NT2/D1 (cell line): ENCODE measurements around the gene MCHR1.

Experiments
- DNase-seq: peaks from one replicate; pipeline ENCODE4 v3.0.0-alpha.2; 2011; ENCODE audit warnings: low read depth, low spot score
- H3K27me3 ChIP-seq: 2 replicates; pipeline ENCODE4 v1.6.0; 2011; ENCODE audit warnings: mild to moderate bottlenecking; ENCODE audit not compliant: insufficient read length, insufficient read depth
- H3K36me3 ChIP-seq: 2 replicates; pipeline ENCODE4 v1.6.1; 2011; ENCODE audit warnings: mild to moderate bottlenecking, low read length, mixed read lengths; ENCODE audit not compliant: insufficient read depth, insufficient read length
- H3K4me1 ChIP-seq: 2 replicates; pipeline ENCODE4 v1.5.1; 2011; ENCODE audit not compliant: insufficient read depth, insufficient read length
- H3K4me3 ChIP-seq: 2 replicates; pipeline ENCODE4 v1.5.1; 2011; ENCODE audit warnings: low read depth; ENCODE audit not compliant: insufficient read length
- H3K9ac ChIP-seq: 2 replicates; pipeline ENCODE4 v1.6.0; 2011; ENCODE audit warnings: low read depth; ENCODE audit not compliant: insufficient read length
- H3K9me3 ChIP-seq: 2 replicates; pipeline ENCODE4 v1.5.1; 2011; ENCODE audit warnings: mild to moderate bottlenecking, low read length; ENCODE audit not compliant: insufficient read depth
- SUZ12 ChIP-seq: IDR thresholded peaks from 2 replicates; pipeline ENCODE4 v1.6.1; 2011; ENCODE audit not compliant: insufficient read length, insufficient read depth; ENCODE audit errors: extremely low read depth
- YY1 ChIP-seq: IDR thresholded peaks from 2 replicates; pipeline ENCODE4 v1.6.1; 2011; ENCODE audit not compliant: insufficient read length, insufficient read depth
- ZNF274 ChIP-seq: IDR thresholded peaks from 2 replicates; pipeline ENCODE4 v1.6.1; 2011; ENCODE audit warnings: mild to moderate bottlenecking, low read depth, low read length

Gene MCHR1, protein sequence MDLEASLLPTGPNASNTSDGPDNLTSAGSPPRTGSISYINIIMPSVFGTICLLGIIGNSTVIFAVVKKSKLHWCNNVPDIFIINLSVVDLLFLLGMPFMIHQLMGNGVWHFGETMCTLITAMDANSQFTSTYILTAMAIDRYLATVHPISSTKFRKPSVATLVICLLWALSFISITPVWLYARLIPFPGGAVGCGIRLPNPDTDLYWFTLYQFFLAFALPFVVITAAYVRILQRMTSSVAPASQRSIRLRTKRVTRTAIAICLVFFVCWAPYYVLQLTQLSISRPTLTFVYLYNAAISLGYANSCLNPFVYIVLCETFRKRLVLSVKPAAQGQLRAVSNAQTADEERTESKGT

DNA sequence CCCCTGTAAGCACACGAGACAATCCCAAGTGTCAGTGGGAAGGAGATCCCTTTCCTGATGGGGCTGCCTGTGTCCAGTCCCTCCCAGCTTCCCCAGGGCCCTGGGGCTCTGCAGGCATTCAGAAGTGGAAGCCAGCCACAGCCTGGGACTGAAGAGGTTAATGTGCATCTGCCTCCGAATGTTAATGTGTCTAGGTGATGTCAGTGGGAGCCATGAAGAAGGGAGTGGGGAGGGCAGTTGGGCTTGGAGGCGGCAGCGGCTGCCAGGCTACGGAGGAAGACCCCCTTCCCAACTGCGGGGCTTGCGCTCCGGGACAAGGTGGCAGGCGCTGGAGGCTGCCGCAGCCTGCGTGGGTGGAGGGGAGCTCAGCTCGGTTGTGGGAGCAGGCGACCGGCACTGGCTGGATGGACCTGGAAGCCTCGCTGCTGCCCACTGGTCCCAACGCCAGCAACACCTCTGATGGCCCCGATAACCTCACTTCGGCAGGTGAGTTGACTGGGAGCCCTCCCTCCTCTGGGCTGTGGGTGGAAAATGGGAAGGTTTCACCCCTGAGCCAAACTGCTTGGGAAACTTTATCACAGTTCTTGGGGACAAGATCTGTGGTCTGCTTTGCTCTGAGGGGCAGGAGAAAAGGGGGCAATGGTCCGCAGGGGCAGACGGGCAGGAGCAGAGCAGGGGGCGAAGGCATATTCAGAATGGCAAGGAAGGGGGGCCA lies at the start of gene MCHR1:
Gene MCHR1, plus strand, starts transcription at position 236 of the 715 bp plus-strand sequence. Its CDS starts 169 bp downstream, at position 405.
- TF ChIP-seq YY1 (no peak), SUZ12 (no peak), ZNF274 (no peak)
- Histone ChIP-seq H3K9me3 (no peaks in the 10 kb centered on the region), H3K4me1 (peaks cover 13% of the 10 kb centered on the region), H3K36me3 (peaks cover 11% of the 10 kb centered on the region), H3K9ac (peak within 1 kb of the TSS; percentile 72), H3K4me3 (peak within 1 kb of the TSS; percentile 67), H3K27me3 (no peaks in the 10 kb centered on the region)
- no peak for DNase-seq

DNA sequence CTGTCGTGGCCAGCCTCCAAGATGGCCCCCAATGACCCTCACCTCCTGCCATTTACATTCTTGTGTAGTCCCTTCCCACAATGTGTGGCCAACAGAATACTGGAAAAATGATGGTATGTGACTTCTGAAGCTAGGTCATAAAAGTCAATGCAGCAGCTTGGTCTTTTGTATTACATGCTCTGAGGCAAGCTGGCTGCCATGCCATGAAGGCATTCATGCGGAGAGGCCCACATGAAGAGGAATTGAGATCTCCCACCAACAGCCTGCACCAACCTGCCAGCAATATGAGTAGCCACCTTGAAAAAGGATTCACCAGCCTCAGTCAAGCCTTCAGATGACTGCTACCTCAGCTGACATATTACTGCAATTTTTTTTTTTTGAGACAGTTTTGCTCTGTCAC lies 47.4 kb upstream of the MCHR1 start:
- Histone ChIP-seq H3K36me3 (peaks cover 3% of the 10 kb centered on the region), H3K4me1 (no peaks in the 10 kb centered on the region), H3K9me3 (no peaks in the 10 kb centered on the region), H3K27me3 (no peaks in the 10 kb centered on the region), H3K4me3 (no peak overlapping the region), H3K9ac (no peak overlapping the region)
- TF ChIP-seq SUZ12 (no peak), ZNF274 (no peak), YY1 (no peak)
- no peak for DNase-seq

DNA sequence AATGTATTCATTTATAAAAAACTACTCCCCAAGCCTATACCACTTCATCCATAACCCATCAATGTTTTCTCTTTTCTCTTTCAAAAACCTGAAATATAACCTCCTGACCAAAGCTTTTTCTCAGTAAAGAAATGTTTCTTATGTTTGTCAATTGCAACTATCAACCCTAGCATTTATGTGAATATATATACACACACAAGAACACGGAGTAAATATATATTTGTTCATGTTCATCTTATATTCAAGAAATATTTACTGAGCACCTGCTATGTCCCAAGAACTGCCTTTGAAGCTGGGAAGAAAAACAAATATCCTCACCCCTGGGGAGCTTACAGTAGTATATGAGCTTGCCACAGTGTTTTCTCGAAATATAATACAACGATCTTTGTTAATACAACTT lies 46.2 kb upstream of the MCHR1 start:
- H3K4me1 ChIP-seq = no peaks in the 10 kb centered on the region
- peaks cover 6% of the 10 kb centered on the region for H3K27me3 ChIP-seq
- no peaks in the 10 kb centered on the region for H3K9me3 ChIP-seq
- H3K4me3 ChIP-seq = no peak overlapping the region
- H3K36me3 ChIP-seq = peaks cover 3% of the 10 kb centered on the region
- no peak for DNase-seq
- no peak overlapping the region for H3K9ac ChIP-seq
- TF ChIP-seq ZNF274 (no peak), YY1 (no peak), SUZ12 (no peak)

DNA sequence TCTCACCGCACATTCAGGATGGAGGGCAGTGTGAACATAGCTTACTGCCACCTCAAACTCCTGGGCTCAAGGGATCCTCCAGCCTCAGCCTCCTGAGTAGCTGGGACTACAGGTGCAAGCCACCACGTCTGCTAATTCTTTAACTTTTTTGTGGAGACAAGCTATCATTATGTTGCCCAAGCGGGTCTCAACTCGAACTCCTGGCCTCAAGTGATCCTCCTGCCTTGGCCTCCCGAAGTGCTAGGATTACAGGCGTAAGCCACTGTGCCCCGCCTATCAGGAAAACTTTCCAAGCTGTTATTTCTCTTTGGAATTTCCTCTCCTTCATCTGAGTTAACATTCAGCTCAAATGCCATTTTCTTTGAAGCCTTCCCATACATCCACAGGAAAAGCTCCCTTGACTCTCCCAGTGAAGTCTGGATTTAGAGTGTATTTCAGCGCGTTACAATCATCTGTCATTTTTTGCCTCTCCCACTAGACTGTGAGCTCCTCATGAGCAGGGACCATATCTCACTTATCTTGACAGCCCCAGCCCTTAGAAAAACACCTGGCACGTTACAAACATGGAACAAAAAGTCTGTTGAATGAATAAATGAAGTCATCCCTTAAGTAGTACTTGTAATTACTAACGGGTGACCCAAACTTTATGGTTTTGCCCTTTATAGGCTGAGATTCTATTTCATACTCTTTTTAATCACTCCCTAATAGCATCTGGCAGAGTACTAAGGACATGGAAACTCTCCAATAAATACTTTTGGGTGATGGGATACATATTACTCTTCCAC lies 45.0 kb upstream of the MCHR1 start:
- DNase-seq = no peak
- no peak overlapping the region for H3K9ac ChIP-seq
- TF ChIP-seq ZNF274 (no peak), SUZ12 (no peak), YY1 (no peak)
- no peaks in the 10 kb centered on the region for H3K4me1 ChIP-seq
- H3K27me3 ChIP-seq = peaks cover 6% of the 10 kb centered on the region
- H3K4me3 ChIP-seq = no peak overlapping the region
- no peaks in the 10 kb centered on the region for H3K9me3 ChIP-seq
- H3K36me3 ChIP-seq = peaks cover 3% of the 10 kb centered on the region

DNA sequence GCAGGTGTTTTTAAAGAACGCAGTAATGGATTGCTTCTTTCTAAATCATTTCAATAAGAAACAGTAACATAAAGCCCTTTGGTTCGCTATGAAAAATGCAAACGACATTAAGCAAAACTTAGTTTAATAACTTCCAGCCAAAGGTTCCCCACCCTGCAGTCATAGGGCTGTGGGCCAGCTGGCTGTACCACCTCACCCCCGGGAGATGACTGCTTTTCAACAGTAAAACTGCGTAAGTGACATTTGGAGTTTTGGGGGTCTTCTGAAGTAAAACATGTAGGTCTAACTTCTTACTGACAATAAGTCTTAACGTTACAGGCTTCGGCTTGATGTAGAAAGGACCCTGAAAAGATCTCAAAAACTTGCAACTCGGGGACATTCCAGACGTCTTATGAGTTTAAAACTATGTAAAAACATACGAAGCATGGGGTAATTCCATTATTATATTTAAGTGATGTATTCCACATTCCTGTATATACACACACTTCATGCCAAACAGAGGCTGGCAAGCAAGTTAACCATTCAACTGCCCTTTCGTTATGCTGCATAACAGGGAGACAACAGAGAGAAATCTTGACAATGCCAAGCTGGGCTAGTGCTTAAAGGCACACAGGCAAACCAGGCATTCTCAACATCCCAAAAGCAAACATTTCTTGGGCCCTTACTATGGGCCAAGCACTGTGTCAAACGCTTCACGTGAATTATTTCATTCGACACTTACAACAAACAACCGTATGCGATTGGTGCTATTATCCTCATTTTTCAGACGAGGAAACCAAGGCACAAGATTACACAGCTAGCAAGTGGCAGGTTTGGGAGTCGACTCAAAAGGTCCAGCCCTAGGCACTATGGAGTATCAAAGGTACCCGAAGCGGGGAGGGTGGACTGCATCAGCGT lies 44.0 kb upstream of the MCHR1 start:
- TF ChIP-seq YY1 = no peak
- TF ChIP-seq ZNF274 = no peak
- no peak for TF ChIP-seq SUZ12
- peak overlapping the region; percentile 72 for H3K4me3 ChIP-seq
- H3K9ac ChIP-seq = peak overlapping the region; percentile 80
- DNase-seq = no peak
- no peaks in the 10 kb centered on the region for H3K9me3 ChIP-seq
- no peaks in the 10 kb centered on the region for H3K4me1 ChIP-seq
- peaks cover 6% of the 10 kb centered on the region for H3K27me3 ChIP-seq
- peaks cover 3% of the 10 kb centered on the region for H3K36me3 ChIP-seq

DNA sequence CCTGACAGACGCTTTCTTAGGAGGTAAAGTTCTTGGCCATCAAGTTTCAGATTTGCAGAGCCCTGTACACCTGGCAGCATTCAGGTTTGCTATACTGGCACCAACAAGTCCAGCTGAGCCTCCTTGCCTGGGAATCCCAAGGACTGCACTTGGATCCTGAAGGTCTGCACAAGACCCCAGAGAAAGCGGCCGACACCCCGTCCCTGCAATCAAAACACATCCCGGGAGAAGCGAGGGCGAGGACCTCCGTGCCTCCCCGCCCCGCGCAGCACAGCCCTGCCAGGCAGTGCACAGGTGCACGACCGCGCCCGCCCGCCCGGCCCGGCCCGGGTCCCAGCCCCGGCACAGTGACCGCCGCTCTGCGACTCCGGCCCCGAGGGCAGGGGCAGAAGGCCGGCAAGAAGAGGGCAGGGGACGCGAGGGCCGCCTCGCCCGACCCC lies 43.3 kb upstream of the MCHR1 start:
- no peak for DNase-seq
- no peak for TF ChIP-seq YY1

More for the DNA sequence above, 43.3 kb upstream of the MCHR1 start:
- H3K9ac ChIP-seq = peak overlapping the region; percentile 80
- H3K4me1 ChIP-seq = no peaks in the 10 kb centered on the region
- no peaks in the 10 kb centered on the region for H3K9me3 ChIP-seq
- H3K36me3 ChIP-seq = peaks cover 3% of the 10 kb centered on the region
- H3K27me3 ChIP-seq = peaks cover 6% of the 10 kb centered on the region
- peak overlapping the region; percentile 72 for H3K4me3 ChIP-seq
